GM12892 (cell line): ENCODE measurements around the gene CCDC136.

ENCODE experiments used
- POLR2A ChIP-seq: IDR thresholded peaks from 2 replicates; pipeline ENCODE4 v1.6.1; 2011; ENCODE audit warnings: low read depth, low read length, control low read depth
- POLR2AphosphoS5 ChIP-seq: IDR thresholded peaks from 2 replicates; pipeline ENCODE4 v1.6.1; 2011; ENCODE audit warnings: low read depth, low read length, control low read depth

- no peak for TF ChIP-seq POLR2AphosphoS5
- TF ChIP-seq POLR2A = no peak
These were observed 70.3 kb downstream of the CCDC136 start for GRCh38 chr7:128861957-128862570.
